Naive thymus-derived CD8-positive, alpha-beta T cell (primary cell): ENCODE results near the gene FOXL3. TPM values are rescaled to one million over a fixed set of nuclear protein-coding genes. Genes with fewer than 3 reads are reported as not detected.
A peak's percentile ranks its signal among the peaks of the same experiment; 100 is the strongest.
"Not testable (repeated sequence)": the region's sequence is repeated elsewhere in the genome, so short reads cannot be mapped to it uniquely, and the experiment has no call there.

Experiments used
- ATAC-seq, 2 donors: fragments of 150-1000 bp; cut with Tn5 transposase in 1 of 2; sonication (Bioruptor Pico), chemical (Tn5 transposase) in 1 of 2; 1 replicate in 1 of 2; 2 replicates in 1 of 2; pipeline ENCODE4 v1.10.0; 2021; ENCODE audit warnings: mild to moderate bottlenecking in 2 of 2, moderate library complexity in 2 of 2
- POLR2A ChIA-PET: fragments of 350-600 bp; sonication (Branson Sonifier 250); formaldehyde crosslinking; loops from one replicate; lab custom pipeline; 2021; ENCODE audit warnings: antibody characterized with exemption; lab: Charles Lee
- DNase-seq, 10 donors: peaks; one replicate each; pipeline versions ENCODE4 v3.0.0 to v3.0.0-alpha.2; 2020 to 2022
- H3K27ac Mint-ChIP-seq, 10 donors: one replicate each; pipeline ENCODE4 v1.8.0; 2020 to 2022; ENCODE audit warnings: mild to moderate bottlenecking in 10 of 10, mixed read lengths in 10 of 10, moderate library complexity in 4 of 10, inconsistent platforms in 1 of 10
- H3K27me3 Mint-ChIP-seq, 5 donors: one replicate each; pipeline ENCODE4 v1.8.0; 2021 to 2022; ENCODE audit warnings: mixed read lengths in 5 of 5
- H3K36me3 Mint-ChIP-seq, 3 donors: one replicate each; pipeline ENCODE4 v1.8.0; 2020 to 2022; ENCODE audit warnings: mixed read lengths in 3 of 3, mild to moderate bottlenecking in 2 of 3, inconsistent platforms in 1 of 3
- H3K4me1 Mint-ChIP-seq, 4 donors: one replicate each; pipeline ENCODE4 v1.8.0; 2021 to 2022; ENCODE audit warnings: mixed read lengths in 4 of 4
- H3K4me3 Mint-ChIP-seq, 10 donors: one replicate each; pipeline ENCODE4 v1.8.0; 2020 to 2022; ENCODE audit warnings: mild to moderate bottlenecking in 10 of 10, mixed read lengths in 10 of 10, moderate library complexity in 6 of 10, inconsistent platforms in 1 of 10
- H3K9me3 Mint-ChIP-seq, 9 donors: one replicate each; pipeline ENCODE4 v1.8.0; 2020 to 2022; ENCODE audit warnings: mixed read lengths in 9 of 9, mild to moderate bottlenecking in 3 of 9, inconsistent platforms in 1 of 9, moderate library complexity in 1 of 9
- polyA plus RNA-seq, 3 donors: library from polyadenylated mRNA; unstranded; fragments of 300-500 nt; fragmentation: Illumina TruSeq; gene quantifications; one replicate each; pipeline ENCODE4 v1.2.3, GENCODE V29; 2021
- total RNA-seq, 8 experiments: library from RNA in 2 of 8; stranded (reverse) in 2 of 8; gene quantifications; one replicate each; pipeline ENCODE4 v1.2.3 and lab custom pipeline; 2021 to 2026

The FOXL3 gene
- total and polyA plus RNA-seq, 5 experiments from 2014 or later: not detected

GRCh38 chr7:257647-257992 is 32.4 kb upstream of the FOXL3 start:
- ATAC-seq: no peak
- Mint-ChIP-seq H3K9me3 (peaks cover 0 to 5% (median 0%) of the 10 kb centered on the region in 9 donors), H3K27ac (no peak overlapping the region), H3K4me1 (peaks cover 0 to 6% (median 3%) of the 10 kb centered on the region in 4 donors), H3K27me3 (peaks cover 0 to 4% (median 0%) of the 10 kb centered on the region in 5 donors), H3K4me3 (no peak overlapping the region), H3K36me3 (no peaks in the 10 kb centered on the region)
- peak in 1 of 10 donors; percentile 40 for DNase-seq
- POLR2A ChIA-PET: no interaction called here

GRCh38 chr7:258476-259190 is 31.3 kb upstream of the FOXL3 start:
- H3K27me3 Mint-ChIP-seq: peaks cover 0 to 4% (median 0%) of the 10 kb centered on the region in 5 donors
- ATAC-seq: no peak
- H3K4me3 Mint-ChIP-seq: no peak overlapping the region
- H3K36me3 Mint-ChIP-seq: no peaks in the 10 kb centered on the region
- H3K27ac Mint-ChIP-seq: peak overlapping the region in 1 of 10 donors; percentile 13
- POLR2A ChIA-PET: no interaction called here
- peak in 1 of 10 donors; percentile 53 for DNase-seq
- peaks cover 0 to 5% (median 0%) of the 10 kb centered on the region in 9 donors for H3K9me3 Mint-ChIP-seq
- H3K4me1 Mint-ChIP-seq: peaks cover 0 to 7% (median 3%) of the 10 kb centered on the region in 4 donors

- POLR2A ChIA-PET: no interaction called here
Measured at GRCh38 chr7:259191-259505, 30.8 kb upstream of the FOXL3 start.

GRCh38 chr7:259751-260405 is 30.1 kb upstream of the FOXL3 start:
- DNase-seq: peak in 1 of 10 donors; percentile 47
- ATAC-seq: no peak
- H3K27ac Mint-ChIP-seq: peak overlapping the region in 1 of 10 donors; percentile 13
- H3K36me3 Mint-ChIP-seq: no peaks in the 10 kb centered on the region
- peaks cover 0 to 10% (median 6%) of the 10 kb centered on the region in 4 donors for H3K4me1 Mint-ChIP-seq
- H3K4me3 Mint-ChIP-seq: no peak overlapping the region
- peaks cover 0 to 4% (median 0%) of the 10 kb centered on the region in 5 donors for H3K27me3 Mint-ChIP-seq
- H3K9me3 Mint-ChIP-seq: peaks cover 0 to 7% (median 0%) of the 10 kb centered on the region in 9 donors
- POLR2A ChIA-PET: no interaction called here

More at GRCh38 chr7:259191-259505, 30.8 kb upstream of the FOXL3 start:
- Mint-ChIP-seq H3K4me3 (no peak overlapping the region), H3K27me3 (peaks cover 0 to 4% (median 0%) of the 10 kb centered on the region in 5 donors), H3K27ac (peak overlapping the region in 2 of 10 donors; percentile 1 to 13), H3K9me3 (peaks cover 0 to 5% (median 0%) of the 10 kb centered on the region in 9 donors), H3K4me1 (peaks cover 0 to 8% (median 3%) of the 10 kb centered on the region in 4 donors), H3K36me3 (no peaks in the 10 kb centered on the region)
- ATAC-seq (no peak), DNase-seq (peak in 1 of 10 donors; percentile 40)

GRCh38 chr7:260441-261281 is 29.3 kb upstream of the FOXL3 start:
- peaks cover 0 to 9% (median 6%) of the 10 kb centered on the region in 4 donors for H3K4me1 Mint-ChIP-seq
- POLR2A ChIA-PET: no interaction called here
- no peaks in the 10 kb centered on the region for H3K36me3 Mint-ChIP-seq
- no peak overlapping the region for H3K27ac Mint-ChIP-seq
- DNase-seq: peak in 1 of 10 donors; percentile 58
- H3K9me3 Mint-ChIP-seq: peaks cover 0 to 7% (median 0%) of the 10 kb centered on the region in 9 donors
- no peak for ATAC-seq
- H3K4me3 Mint-ChIP-seq: no peak overlapping the region
- no peaks in the 10 kb centered on the region for H3K27me3 Mint-ChIP-seq

- POLR2A ChIA-PET: no interaction called here
- H3K9me3 Mint-ChIP-seq: peaks cover 0 to 7% (median 0%) of the 10 kb centered on the region in 9 donors
- H3K4me3 Mint-ChIP-seq: no peak overlapping the region
- no peaks in the 10 kb centered on the region for H3K36me3 Mint-ChIP-seq
- H3K4me1 Mint-ChIP-seq: peaks cover 0 to 9% (median 6%) of the 10 kb centered on the region in 4 donors
- ATAC-seq: no peak
- H3K27me3 Mint-ChIP-seq: no peaks in the 10 kb centered on the region
- peak overlapping the region in 2 of 10 donors; percentile 24 to 92 for H3K27ac Mint-ChIP-seq
- DNase-seq: peak in 1 of 10 donors; percentile 61
Measured at GRCh38 chr7:261341-262250, 28.4 kb upstream of the FOXL3 start.

GRCh38 chr7:262251-262572 is 27.8 kb upstream of the FOXL3 start:
- DNase-seq (peak in 1 of 10 donors; percentile 24), ATAC-seq (no peak)
- Mint-ChIP-seq H3K9me3 (peaks cover 0 to 7% (median 0%) of the 10 kb centered on the region in 9 donors), H3K27ac (peak overlapping the region in 3 of 10 donors; percentile 62 to 92 (median 79)), H3K36me3 (no peaks in the 10 kb centered on the region), H3K27me3 (no peaks in the 10 kb centered on the region), H3K4me1 (peaks cover 0 to 9% (median 6%) of the 10 kb centered on the region in 4 donors), H3K4me3 (peak overlapping the region in 2 of 10 donors; percentile 62 to 67)
- POLR2A ChIA-PET: no interaction called here

- Mint-ChIP-seq H3K4me3 (peak overlapping the region in 2 of 10 donors; percentile 62 to 67), H3K27ac (peak overlapping the region in 3 of 10 donors; percentile 62 to 92 (median 79))
- ATAC-seq, POLR2A ChIA-PET, H3K9me3 Mint-ChIP-seq, H3K27me3 Mint-ChIP-seq, H3K36me3 Mint-ChIP-seq, H3K4me1 Mint-ChIP-seq: not testable (repeated sequence)
- DNase-seq: peak in 6 of 10 donors; percentile 17 to 48 (median 28)
Measured at GRCh38 chr7:262631-263311, 27.2 kb upstream of the FOXL3 start.

- H3K9me3 Mint-ChIP-seq, H3K4me1 Mint-ChIP-seq, H3K27me3 Mint-ChIP-seq, POLR2A ChIA-PET, H3K36me3 Mint-ChIP-seq, ATAC-seq: not testable (repeated sequence)
- peak overlapping the region in 3 of 10 donors; percentile 29 to 73 (median 48) for H3K4me3 Mint-ChIP-seq
- peak in 9 of 10 donors; percentile 19 to 83 (median 50) for DNase-seq
- peak overlapping the region in 1 of 10 donors; percentile 43 for H3K27ac Mint-ChIP-seq
Measured at GRCh38 chr7:263483-264351, 26.3 kb upstream of the FOXL3 start.

- ATAC-seq: no peak
- peaks cover 0 to 9% (median 6%) of the 10 kb centered on the region in 4 donors for H3K4me1 Mint-ChIP-seq
- no peaks in the 10 kb centered on the region for H3K36me3 Mint-ChIP-seq
- H3K27me3 Mint-ChIP-seq: no peaks in the 10 kb centered on the region
- peak overlapping the region in 1 of 10 donors; percentile 78 for H3K27ac Mint-ChIP-seq
- peak in 1 of 10 donors; percentile 20 for DNase-seq
- POLR2A ChIA-PET: no interaction called here
- peak overlapping the region in 1 of 10 donors; percentile 60 for H3K4me3 Mint-ChIP-seq
- H3K9me3 Mint-ChIP-seq: peaks cover 0 to 7% (median 0%) of the 10 kb centered on the region in 9 donors
Measured at GRCh38 chr7:264541-265191, 25.3 kb upstream of the FOXL3 start.
